NOMO-1 (cell line): ENCODE measurements around the gene ROBO2.
"Not testable (repeated sequence)": the region's sequence is repeated elsewhere in the genome, so short reads cannot be mapped to it uniquely, and the experiment has no call there.

Experiments
- DNase-seq, 2 experiments: peaks; one replicate each; lab custom pipeline; 2025; ENCODE audit not compliant: unreplicated experiment in 2 of 2; lab: John Stamatoyannopoulos, UW

The ROBO2 gene

DNA sequence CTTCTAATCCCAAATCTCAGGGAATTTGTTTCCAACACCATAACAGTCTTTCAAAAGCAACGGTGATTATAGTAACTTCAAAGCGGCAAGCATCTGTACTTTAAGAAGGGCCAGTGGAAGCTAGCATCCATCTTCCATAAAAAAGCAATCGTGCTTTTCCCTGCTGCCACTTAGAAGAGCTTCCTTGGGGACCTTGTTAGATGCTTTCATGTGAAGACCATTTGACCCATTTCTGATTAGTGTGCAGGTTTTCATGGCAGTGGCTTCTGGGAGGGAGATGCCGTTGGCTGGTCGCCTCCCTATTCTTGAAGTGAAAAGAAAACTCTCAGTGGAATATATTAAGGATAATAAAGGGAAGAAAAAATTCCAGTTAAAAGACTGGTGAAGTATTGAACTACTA is 354.1 kb downstream of the ROBO2 start:
- DNase-seq: no peak

DNA sequence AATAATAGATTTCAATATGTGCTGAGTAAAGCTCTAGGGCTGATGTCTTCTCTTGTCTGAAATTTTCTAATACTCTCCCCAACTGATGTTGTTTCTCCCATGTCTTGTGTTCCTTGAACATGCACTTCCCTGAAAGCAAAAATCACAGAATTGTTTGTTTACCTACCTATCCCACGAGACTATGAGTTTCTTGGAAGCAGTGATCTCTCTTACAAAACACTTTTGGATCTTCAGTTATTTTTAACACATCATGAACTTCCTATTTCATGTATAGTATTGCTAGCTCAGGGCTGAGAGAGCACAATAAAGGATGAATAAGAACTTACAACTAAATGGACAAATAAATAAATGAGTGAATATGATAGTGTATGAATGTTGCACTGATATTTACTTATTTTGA is 365.0 kb downstream of the ROBO2 start:
- no peak for DNase-seq

DNA sequence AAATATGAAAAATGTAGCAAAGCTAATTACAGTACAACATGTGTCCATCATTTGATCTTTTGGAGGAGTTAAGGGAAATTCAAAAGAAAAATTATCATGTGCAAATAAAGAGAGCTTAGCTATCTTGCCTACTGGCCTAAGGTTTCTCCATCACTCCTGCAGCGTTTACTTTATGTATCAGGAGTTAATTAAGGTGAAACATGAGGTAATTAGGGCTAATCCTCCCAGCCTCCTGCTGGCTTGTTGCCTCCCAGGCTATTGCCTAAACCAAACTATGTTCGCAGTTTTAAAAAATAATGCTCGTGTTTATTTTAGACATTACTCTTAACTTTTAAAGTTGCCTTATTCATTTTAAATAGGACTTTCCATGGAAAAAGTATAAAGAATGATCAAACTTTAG is 367.5 kb downstream of the ROBO2 start:
- no peak for DNase-seq

DNA sequence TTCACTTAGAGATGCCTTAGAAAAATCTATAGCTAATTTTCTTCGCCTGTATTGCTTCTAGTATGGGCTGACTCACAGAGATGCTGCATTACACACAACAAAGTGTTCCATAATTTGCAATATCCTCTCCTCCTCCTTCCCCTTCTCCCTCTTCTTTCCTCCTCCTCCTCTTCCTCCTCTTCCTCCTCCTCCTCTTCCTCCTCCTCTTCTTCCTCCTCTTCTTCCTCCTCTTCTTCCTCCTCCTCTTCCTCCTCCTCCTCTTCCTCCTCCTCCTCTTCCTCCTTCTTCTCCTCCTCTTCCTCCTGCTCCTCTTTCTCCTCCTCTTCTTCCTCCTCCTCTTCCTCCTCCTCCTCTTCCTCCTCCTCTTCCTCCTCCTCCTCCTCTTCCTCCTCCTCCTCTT is 370.4 kb downstream of the ROBO2 start:
- DNase-seq: not testable (repeated sequence)

DNA sequence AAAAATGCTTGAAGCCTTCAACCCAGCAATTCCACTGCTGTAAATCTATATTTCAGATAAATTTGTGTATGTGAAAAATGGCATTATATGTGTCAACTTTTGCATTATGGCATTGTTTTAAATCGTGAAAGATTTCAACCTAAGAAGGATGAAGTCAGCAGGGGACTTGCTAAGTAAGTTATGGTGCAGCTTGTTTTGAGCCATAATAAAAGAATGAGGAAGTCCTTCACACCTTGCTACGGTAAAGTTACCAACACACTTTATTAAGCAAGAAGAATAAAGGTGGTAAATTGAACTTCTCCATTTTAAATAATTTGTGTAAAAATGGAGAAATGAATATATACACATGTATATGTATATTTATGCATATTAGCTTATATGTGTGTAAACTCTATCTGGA is 371.4 kb downstream of the ROBO2 start:
- no peak for DNase-seq

DNA sequence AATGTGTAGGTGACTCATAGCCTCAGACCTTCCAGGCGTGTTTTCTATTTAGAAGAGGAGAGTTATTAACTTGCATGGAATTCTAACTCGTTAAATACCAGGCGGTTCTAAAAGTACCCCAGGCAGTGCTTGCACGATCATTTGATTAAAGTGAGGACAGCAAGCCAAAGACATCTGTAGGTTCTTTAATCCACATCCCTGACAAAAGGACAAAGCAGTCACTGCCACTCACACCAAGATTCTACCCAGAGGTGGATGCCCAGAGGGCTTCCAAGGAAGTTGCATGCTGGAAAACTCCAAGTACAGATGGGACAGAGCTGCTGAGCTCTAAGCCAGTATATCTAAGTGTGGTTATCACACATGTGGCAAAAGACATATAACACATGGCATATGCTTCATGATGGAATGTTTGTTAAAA is 372.1 kb downstream of the ROBO2 start:
- no peak for DNase-seq

DNA sequence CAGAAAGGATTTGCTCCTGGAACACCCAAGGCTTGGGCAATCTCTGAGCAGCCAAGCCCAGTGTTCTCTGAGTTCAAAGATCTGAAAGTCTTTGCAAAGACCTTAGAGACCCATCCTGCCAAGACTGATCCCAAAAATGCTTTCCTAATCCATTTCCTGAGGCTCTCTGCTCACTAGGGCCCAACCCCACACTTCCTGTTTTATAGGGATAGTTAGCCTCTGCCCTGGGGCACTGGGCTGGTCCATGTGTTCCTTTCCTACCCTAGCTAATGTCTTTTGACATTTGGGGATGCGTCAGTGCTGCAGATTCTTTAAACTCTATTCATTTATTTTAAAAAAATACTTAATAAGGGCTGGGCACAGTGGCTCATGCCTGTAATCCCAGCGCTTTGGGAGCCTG is 372.7 kb downstream of the ROBO2 start:
- DNase-seq: no peak

DNA sequence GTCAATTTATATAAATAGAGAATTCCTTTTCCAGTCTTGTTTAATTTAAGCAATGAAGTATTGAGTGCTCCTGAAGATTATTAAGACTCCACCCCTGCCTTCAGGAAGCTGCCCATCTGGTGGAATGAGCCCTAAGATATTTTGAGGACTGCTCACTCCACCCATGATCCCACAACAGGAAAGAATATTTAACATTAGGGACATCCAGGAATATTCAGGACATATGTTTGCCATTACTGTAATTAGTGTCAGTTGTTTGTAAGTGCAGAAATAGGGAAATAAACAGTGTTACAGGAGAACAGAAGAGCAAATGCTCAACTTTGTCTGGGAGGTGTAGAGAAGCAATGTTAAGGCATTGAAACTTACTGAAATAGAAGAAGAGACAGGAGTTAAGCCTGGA is 375.0 kb downstream of the ROBO2 start:
- DNase-seq: no peak

DNA sequence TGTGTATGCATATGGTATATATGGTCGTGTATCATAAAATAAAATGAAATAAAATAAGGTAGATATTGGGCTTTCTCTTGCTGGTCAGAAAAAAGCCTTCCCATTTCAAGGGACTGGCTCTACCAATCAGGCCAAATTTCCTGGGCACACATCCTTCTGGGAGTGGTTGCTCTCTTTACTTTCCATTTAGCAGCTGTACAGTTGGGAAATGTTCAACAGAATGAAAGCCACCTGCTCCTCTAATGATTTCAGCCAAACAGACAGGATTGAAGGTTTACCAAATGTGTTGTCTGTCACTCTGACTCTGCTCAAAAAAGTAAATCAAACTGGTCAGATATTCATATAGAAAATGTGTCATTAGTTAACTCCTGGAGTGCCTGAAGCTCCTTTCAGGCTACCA is 380.4 kb downstream of the ROBO2 start:
- no peak for DNase-seq

DNA sequence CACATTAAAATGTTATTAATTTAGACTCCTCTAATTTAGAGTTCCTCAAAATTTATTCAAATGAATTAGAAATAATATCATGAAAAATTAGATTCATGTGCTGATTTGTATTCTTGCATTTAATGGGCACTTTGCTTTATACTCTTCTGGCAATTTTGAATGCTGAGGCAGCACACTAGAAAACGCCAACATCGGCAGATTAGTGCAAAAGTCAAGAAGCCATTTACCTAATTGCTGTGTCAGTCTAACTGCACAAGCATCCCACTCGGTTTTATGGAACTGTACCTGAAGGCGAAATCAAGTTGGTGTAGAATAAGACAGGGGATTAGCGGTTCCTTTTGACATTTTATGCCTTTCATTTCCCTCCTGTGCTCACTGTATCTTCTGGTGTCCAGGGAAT is 382.0 kb downstream of the ROBO2 start:
- DNase-seq: no peak

DNA sequence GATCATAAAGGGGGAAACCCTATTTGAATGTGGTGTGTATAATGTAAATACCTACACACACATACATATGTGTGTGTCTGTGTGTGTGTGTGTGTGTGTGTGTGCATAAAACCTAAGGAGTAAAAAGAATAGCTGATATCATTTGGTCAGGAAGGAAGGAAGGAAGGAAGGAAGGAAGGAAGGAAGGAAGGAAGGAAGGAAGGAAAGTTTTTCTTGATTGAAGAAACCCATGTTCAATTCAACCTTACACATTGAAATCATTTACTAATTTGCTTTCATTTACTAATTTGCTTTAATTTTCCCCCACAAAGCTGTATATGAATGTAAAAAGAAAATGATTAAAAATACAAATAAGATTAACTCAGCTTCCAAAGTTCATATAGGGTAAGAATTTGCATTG is 386.6 kb downstream of the ROBO2 start:
- no peak for DNase-seq

DNA sequence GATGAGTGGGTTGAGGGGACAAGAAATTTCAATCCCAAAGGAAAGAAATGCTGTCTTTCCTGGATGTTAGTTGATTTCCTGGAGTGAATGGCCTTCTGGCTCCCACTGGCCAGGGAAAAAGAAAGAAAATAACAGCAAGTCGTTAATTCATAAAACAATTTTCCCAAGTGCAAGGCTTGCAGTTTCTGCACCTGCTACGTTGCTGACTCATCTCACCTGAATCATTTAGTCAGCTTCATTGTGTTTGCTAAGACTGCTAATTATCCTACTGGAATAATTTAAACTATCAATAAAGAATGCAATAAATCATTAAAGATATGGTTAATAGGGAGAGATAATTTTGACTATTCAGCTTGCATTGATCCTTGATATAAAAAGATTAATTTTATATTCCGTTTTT is 387.6 kb downstream of the ROBO2 start:
- DNase-seq: no peak

DNA sequence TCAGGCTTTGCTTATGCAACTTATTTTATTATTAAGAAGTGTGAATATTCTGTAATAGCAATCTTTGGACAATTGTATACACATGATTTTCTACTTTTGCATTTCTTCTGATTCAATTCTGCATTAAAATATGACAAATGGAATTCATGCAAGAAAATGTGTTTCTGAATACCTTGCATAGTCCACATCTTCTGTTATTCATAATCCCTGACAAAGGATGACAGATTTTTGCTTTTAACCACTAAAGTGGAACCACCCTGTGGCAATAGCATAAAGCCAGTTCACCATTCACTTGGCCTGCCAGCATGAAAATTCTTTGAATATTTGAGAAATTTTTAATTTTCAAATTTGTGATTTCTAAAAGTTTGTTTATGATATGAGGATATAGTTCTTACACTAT is 397.0 kb downstream of the ROBO2 start:
- DNase-seq: no peak

DNA sequence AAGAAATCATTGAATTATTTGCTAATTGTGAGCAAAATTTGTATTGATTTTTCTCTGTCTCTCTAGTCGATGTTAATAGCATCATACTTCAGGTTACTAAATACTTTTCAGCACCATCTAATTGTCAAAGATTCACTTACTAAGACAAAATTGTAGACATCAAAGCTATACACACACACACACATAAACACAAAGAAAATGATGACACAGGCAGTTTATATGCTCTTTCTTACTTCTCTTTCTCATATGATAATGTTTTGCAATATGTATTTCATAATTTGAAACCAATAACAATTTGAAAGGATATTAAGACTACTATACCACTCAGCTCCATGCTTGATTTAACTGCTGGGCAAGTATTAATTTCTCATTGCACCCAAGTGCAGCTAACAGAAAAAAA is 406.2 kb downstream of the ROBO2 start:
- DNase-seq: no peak

DNA sequence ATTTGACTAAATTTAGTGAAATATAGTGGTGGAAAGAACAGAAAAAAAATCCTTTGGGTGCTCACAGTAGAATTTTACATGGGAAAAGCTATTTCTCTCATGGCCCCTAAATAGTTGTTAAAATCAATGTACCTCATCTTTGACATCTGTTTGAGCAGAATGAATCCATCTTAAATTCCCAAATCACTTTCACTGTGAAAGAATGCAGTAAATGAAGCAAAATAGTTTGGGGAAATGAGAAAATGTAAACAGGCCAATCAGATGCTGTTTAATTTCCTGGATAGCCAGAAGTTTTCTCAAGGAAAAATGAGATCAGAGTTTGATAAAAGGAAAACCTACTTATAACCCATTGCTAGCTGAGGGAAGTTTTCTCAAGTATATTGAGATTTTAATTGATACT is 406.9 kb downstream of the ROBO2 start:
- no peak for DNase-seq

DNA sequence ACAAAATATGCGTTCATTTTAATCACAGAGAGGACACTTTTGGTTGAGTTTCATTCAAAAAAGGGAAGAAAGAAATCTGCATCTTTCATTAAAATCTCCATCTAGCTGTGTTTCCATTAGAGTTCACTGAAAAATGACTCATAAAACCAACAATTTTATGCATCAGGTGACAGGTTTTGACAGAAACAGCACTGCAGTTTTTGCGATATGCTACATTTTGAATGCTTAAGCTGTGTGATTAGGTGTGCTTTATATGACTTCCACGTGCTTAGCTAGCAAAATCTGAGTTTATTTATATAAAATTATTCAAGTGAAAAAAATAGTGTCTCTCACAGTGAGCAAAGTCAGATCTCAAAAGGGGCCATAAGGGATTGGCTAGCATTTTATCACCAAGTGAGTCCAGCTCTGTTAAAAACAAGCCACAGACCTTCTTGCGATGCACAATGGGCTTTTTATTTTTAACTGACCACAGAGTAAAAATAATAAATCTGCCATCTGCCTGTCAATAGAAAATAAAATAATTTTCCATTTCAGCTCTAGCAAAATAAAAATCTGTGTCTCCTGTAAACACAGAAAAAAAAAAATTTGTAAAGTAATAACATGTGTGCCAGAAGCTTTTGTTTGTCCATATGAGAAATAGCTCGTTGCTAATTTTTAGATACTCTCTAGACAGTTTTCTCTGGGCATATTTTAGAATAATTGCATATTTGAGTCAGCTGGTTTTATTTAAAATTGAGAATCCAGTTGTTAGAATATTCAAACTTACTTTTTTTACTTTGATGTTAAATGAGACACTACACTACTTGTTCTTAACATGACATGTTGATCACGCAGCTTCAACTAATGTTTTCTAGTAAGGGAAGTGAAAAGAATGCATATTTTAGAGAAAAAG is 409.8 kb downstream of the ROBO2 start:
- no peak for DNase-seq

DNA sequence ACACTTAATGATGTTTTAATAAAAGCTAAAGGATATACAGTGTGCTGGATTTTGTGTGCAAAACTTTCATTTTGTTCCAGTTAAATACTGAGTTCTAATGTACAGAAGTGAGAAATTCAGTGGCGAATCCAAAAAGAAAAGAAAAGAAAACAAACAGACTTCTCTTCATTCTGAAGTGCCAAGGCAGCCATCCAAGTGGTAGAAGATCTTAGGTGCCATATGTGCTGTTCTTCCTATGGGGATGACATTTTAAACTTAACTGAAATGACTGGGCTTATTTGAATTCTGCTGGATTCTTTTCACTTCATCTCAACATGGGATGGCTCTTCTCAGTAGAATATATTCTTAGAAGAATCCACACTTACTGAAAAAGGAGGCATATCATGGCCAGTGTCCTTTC is 416.5 kb downstream of the ROBO2 start:
- DNase-seq: no peak

DNA sequence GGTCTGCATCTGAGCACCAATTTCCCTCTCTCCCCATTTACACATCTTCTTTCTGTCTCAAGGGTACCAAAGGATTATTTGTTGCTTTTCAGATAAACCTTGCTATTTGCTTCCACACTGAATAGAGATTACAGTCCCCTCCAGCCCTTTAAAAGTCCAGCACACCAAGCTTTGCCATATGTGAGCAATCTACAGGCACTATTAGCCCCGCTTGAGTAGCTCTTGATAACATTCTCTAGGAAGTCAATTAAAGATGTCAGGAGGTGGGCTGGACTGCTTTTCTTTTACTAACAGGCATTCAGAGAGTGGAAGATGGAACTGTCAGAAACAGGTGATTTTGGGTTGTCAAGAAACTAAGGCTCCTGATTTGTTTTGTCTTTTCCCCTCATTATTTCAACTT is 417.0 kb downstream of the ROBO2 start:
- no peak for DNase-seq

DNA sequence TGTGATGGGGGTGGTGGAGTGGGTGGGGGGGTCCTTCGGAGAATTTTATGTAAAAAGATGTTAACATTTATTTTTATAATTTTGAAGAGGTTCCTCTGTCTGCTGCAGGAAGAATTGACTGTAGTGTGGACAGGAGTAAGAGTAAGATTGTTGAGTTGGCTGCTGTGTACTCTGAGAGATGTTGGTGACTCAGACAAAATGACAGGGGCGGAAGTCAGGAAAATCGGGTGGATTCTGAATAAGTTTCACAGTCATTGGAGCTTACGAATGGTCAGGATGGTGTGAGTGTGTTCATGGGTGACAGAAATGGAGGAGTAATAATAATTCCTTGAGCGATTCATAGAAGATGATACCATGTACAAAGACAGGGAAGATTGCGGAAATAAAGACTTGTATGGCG is 420.0 kb downstream of the ROBO2 start:
- DNase-seq: no peak

DNA sequence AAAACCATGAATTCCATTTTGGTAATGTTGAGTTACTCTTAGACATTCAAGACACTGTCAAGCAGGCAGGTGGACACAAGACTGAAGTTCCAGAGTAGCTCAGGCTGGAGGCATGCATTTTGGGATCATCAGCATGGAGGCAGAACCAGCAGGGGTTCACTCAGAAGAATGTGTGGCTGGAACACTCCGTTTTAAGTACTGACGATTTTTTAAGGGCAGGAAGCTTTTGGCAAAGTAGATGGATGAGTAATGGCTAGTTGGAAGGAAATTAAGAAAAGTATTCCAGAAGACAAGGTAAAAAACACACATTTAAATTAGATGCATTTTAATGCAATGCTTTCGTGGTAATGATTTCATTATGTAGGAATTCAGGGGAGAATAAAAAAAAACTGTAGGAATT is 420.4 kb downstream of the ROBO2 start:
- no peak for DNase-seq

DNA sequence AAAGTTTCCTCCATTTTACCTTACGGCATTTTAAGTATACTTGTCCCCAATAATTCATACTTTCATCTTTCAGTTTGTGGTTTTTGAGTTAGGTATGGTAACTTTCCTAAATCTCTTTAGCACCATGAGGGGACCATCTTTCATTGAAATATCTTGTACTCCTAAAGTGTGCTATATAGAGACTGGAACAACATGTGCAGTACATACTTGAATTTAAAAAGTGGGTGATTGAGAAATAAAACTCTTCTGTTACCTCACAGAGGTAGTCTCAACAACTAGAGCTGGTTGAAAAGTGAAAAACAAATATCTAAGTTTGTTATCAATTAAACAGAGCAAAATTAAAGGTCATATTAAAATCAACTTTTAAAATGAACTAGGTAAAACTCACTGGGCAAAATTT is 423.1 kb downstream of the ROBO2 start:
- no peak for DNase-seq

DNA sequence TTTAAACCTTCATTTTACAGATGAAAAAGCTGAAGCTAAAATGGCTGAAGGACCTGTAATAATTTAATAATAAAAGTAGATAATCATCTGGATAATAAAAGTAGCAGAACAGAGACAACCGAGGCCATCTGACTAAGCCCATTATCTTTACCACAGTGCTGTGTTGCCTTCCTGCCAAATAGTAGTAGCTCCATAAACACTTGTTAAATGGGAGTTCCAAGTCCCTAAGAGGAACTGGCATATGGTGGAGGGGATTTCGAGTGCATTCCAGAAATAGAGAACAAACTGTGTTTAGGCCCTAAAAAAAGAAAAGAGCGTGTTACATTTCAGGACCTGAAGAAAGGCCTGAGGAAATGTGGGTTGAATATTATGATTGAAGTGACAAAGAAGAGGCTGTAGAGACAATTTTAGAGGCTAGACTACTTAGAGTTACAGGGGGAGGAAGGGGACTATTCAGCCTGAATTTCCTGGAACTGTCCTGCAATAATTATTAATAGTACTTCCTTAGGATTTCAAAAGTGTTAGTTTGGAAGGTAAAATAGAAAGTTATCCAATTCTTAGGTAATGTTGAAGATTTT is 424.3 kb downstream of the ROBO2 start:
- no peak for DNase-seq
